ENCODE measurements around the gene HTR3B.
A peak's percentile ranks its signal among the peaks of the same experiment; 100 is the strongest.

The HTR3B gene

GRCh38 chr11:113906038-113906437, 1.4 kb downstream of the HTR3B start:
- TF ChIP-seq OSR1 (CRISPR knock-in tag; IDR thresholded peaks at IDR 0.05), result no peak
- peak; percentile 49; the same call in 1 of the 3 replicates for ATAC-seq

- no peak for ATAC-seq
- TF ChIP-seq CSRNP3 (CRISPR knock-in tag; IDR thresholded peaks at IDR 0.05) (no peak), RARB (CRISPR knock-in tag; IDR thresholded peaks at IDR 0.05) (no peak), ZNF8 (CRISPR knock-in tag; IDR thresholded peaks at IDR 0.05) (no peak), BACH2 (CRISPR knock-in tag; IDR thresholded peaks at IDR 0.05; ENCODE audit: borderline replicate concordance) (no peak), ESRRG (CRISPR knock-in tag; IDR thresholded peaks at IDR 0.05) (no peak), PATZ1 (CRISPR knock-in tag; IDR thresholded peaks at IDR 0.05; ENCODE audit: borderline replicate concordance) (no peak), ZNF70 (CRISPR knock-in tag; IDR thresholded peaks at IDR 0.05) (no peak), TOX (CRISPR knock-in tag; IDR thresholded peaks at IDR 0.05; ENCODE audit: borderline replicate concordance) (no peak), PPARA (CRISPR knock-in tag; IDR thresholded peaks at IDR 0.05; ENCODE audit: borderline replicate concordance) (no peak), CSDC2 (CRISPR knock-in tag; IDR thresholded peaks at IDR 0.05) (no peak), SNAI2 (CRISPR knock-in tag; IDR thresholded peaks at IDR 0.05) (no peak), ZC3H10 (CRISPR knock-in tag; IDR thresholded peaks at IDR 0.05) (no peak), ISL1 (CRISPR knock-in tag; IDR thresholded peaks at IDR 0.05) (no peak), POU6F1 (CRISPR knock-in tag; IDR thresholded peaks at IDR 0.05; ENCODE audit: borderline replicate concordance, low read depth) (no peak), ZFP3 (CRISPR knock-in tag; IDR thresholded peaks at IDR 0.05) (no peak), OSR1 (CRISPR knock-in tag; IDR thresholded peaks at IDR 0.05) (no peak), CREB5 (CRISPR knock-in tag; IDR thresholded peaks at IDR 0.05; ENCODE audit: low read depth) (no peak), TSHZ2 (CRISPR knock-in tag; IDR thresholded peaks at IDR 0.05) (no peak), GLIS3 (CRISPR knock-in tag; IDR thresholded peaks at IDR 0.05) (no peak)
Observed at GRCh38 chr11:113906516-113906915, 1.9 kb downstream of the HTR3B start.

- ATAC-seq, result no peak
- TF ChIP-seq TSHZ2 (CRISPR knock-in tag; IDR thresholded peaks at IDR 0.05) (no peak), ISL1 (CRISPR knock-in tag; IDR thresholded peaks at IDR 0.05) (peak; percentile 81), ZNF565 (CRISPR knock-in tag; conservative IDR thresholded peaks at IDR 0.05; ENCODE audit: low read depth) (no peak), TCF4 (CRISPR knock-in tag; IDR thresholded peaks at IDR 0.05; ENCODE audit: borderline replicate concordance) (no peak)
Observed at GRCh38 chr11:113907152-113907551, 2.6 kb downstream of the HTR3B start.
